Measurements from ENCODE around the gene TIMM17A. TPM values are rescaled to one million over a fixed set of nuclear protein-coding genes. Genes with fewer than 3 reads are reported as not detected.
A peak's percentile ranks its signal among the peaks of the same experiment; 100 is the strongest.

Gene TIMM17A
- polyA plus RNA-seq, 1 experiment = 104 TPM

DNA sequence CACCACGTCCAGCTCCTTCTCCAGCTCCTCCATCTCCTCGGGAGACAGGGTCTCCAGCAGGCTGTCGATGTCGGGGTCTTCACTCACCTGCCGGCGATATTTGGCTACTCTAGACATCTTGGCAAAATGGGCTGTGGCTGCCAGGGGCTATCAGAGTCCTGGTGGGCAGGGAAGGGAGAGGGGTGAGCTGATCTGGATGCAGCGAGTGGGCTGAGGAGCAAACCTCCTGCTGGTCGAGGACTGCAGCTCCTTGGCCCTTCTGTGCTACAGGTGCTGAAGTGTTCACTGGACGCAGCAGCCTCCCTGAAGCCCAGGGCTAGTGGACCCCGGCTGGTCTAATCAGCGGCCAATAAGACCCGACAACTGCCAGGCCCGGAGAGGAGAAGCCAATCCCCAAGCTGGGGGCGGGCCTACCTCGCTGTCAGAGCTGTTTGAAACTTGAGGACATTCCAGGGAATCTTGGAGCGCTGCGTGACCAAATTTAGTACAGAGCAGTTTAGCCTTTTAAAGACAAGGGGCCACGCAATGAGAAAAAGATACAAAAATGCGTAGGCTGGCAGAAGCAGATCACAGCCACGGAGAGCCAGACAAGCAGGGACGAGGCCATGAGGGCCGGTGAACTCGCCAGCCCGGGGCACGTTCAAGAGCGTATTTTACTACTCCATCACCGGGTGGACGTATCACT lies 8.9 kb upstream of the TIMM17A start, which contains the start of gene LMOD1:
TSS of gene LMOD1 (minus strand) at position 325 of the 685 bp plus-strand sequence. CDS start at position 117, 208 bp downstream.
- ChIA-PET POLR2A (interaction anchor here (0.5 to 2.6 kb wide), 21 partner anchors 8 to 69 kb away, joined by 3 to 24 read pairs (median 4); partner anchors contain the start of genes SHISA4 and TIMM17A), CTCF (interaction anchor here (0.8 to 7.0 kb wide), 10 partner anchors 12 to 60 kb away, joined by 3 to 90 read pairs (median 4); no protein-coding TSS in a partner anchor)
- DNase-seq (ENCODE audit: low read depth, low spot score) = peak; percentile 95
- H3K27me3 ChIP-seq (ENCODE audit: control insufficient read depth, insufficient read depth, low read length) = no peaks in the 10 kb centered on the region
- H3K4me3 ChIP-seq (ENCODE audit: low read depth, low read length) = peak within 1 kb of the TSS; percentile 98
- TF ChIP-seq, protein P1, sequence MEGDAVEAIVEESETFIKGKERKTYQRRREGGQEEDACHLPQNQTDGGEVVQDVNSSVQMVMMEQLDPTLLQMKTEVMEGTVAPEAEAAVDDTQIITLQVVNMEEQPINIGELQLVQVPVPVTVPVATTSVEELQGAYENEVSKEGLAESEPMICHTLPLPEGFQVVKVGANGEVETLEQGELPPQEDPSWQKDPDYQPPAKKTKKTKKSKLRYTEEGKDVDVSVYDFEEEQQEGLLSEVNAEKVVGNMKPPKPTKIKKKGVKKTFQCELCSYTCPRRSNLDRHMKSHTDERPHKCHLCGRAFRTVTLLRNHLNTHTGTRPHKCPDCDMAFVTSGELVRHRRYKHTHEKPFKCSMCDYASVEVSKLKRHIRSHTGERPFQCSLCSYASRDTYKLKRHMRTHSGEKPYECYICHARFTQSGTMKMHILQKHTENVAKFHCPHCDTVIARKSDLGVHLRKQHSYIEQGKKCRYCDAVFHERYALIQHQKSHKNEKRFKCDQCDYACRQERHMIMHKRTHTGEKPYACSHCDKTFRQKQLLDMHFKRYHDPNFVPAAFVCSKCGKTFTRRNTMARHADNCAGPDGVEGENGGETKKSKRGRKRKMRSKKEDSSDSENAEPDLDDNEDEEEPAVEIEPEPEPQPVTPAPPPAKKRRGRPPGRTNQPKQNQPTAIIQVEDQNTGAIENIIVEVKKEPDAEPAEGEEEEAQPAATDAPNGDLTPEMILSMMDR (IDR thresholded peaks at IDR 0.05; ENCODE audit: low read depth, low read length) = peak; percentile 26; the same call in 1 of the 2 replicates
- H3K9me3 ChIP-seq (ENCODE audit: control insufficient read depth, insufficient read depth, low read length) = no peaks in the 10 kb centered on the region
- peak within 1 kb of the TSS; percentile 99 for H3K27ac ChIP-seq (ENCODE audit: low read depth, low read length)

DNA sequence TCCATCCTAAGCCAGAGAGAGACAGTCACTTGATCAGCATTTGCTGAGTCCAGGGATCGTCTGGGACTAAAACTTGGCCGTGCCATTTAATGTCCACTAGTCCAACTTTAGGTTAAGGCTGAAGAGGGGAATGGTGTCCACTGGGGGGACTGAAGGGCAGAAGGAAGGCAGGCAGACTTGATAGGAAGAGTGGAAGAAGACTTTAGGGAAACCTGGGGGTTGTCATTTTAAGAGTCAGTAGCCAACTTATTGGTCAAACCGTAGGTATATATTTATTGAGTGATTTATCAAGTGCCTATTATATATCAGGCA lies 7.7 kb upstream of the TIMM17A start:
- CTCF ChIA-PET = no interaction called here
- Histone ChIP-seq H3K27ac (ENCODE audit: low read depth, low read length) (peak overlapping the region; percentile 99), H3K4me3 (ENCODE audit: low read depth, low read length) (no peak overlapping the region), H3K9me3 (ENCODE audit: control insufficient read depth, insufficient read depth, low read length) (no peaks in the 10 kb centered on the region), H3K27me3 (ENCODE audit: control insufficient read depth, insufficient read depth, low read length) (no peaks in the 10 kb centered on the region)
- no peak for DNase-seq (ENCODE audit: low read depth, low spot score)
- POLR2A ChIA-PET = no interaction called here
- TF ChIP-seq, protein P1 (IDR thresholded peaks at IDR 0.05; ENCODE audit: low read depth, low read length) = peak; percentile 9; the same call in 1 of the 2 replicates

DNA sequence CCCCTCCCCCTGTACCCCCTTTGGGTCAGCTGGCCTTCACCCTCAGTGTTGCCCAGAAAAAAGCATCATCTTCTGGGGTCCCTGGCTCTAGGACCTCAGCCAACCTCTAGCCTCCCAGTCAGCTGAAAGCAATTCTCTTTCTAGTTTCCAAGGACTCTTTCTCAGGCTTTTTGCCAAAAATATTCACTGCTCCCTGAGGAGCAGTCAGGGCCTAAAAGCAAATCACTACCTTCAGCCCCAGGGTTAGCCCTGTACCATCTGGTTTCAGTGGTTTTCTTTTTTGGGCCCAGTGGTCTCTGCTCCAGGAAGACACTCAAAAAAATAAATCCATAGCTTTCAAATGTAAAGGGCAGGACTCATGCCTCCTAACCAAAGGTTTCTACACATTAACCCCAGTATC lies 5.8 kb upstream of the TIMM17A start:
- DNase-seq (ENCODE audit: low read depth, low spot score) = no peak
- POLR2A ChIA-PET = interaction anchor here (0.6 kb wide), 1 partner anchor 58 kb away, joined by 3 read pairs; no protein-coding TSS in a partner anchor
- H3K4me3 ChIP-seq (ENCODE audit: low read depth, low read length) = no peak overlapping the region

DNA sequence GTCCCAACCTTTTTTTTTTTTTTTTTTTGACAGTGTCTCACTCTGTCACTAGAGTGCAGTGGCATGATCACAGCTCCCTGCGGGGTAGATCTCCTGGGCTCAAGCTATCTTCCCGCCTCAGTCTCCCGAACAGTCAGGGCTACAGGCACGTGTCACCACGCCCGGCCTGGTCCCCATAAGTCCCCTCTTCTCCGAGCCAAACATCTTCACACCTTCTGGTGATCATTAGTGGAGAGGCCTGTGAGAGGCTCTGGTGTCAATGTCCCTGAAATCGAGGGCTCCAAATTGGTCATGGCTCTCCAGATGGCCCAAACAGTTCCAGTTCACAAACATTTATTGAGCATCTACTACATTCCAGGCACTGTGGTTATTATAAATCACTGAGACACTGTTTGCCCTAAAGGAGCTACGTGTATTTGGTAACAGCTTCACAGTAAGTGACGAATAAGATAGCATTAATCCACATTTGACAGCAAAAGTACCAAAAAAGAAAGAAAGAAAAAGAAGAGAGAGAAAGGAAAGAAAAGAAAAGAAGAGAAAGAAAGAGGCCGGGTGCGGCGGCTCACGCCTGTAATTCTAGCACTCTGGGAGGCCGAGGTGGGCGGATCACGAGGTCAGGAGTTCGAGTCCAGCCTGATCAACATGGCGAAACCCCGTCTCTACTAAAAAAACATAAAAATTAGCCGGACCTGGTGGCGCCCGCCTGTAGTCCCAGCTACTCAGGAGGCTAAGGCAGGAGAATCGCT lies 867 bp upstream of the TIMM17A start:
- TF ChIP-seq, protein P1 (IDR thresholded peaks at IDR 0.05; ENCODE audit: low read depth, low read length) = no peak
- Histone ChIP-seq H3K27ac (ENCODE audit: low read depth, low read length) (peak overlapping the region; percentile 80), H3K27me3 (ENCODE audit: control insufficient read depth, insufficient read depth, low read length) (no peaks in the 10 kb centered on the region), H3K9me3 (ENCODE audit: control insufficient read depth, insufficient read depth, low read length) (no peaks in the 10 kb centered on the region; the same call in 1 of the 2 replicates), H3K4me3 (ENCODE audit: low read depth, low read length) (peak overlapping the region; percentile 98)
- ChIA-PET POLR2A (interaction anchor here (0.6 to 2.5 kb wide), 10 partner anchors 8 to 441 kb away, joined by 3 to 14 read pairs (median 4); partner anchors contain the start of gene LMOD1), CTCF (interaction anchor here (0.7 to 2.4 kb wide), 4 partner anchors 9 to 76 kb away, joined by 3 to 19 read pairs (median 4); no protein-coding TSS in a partner anchor)
- DNase-seq (ENCODE audit: low read depth, low spot score) = no peak

More for the DNA sequence above, 5.8 kb upstream of the TIMM17A start:
- CTCF ChIA-PET = interaction anchor here (1.3 to 3.4 kb wide), 2 partner anchors 23 to 54 kb away, joined by 4 to 22 read pairs; no protein-coding TSS in a partner anchor
- TF ChIP-seq, protein P1 (IDR thresholded peaks at IDR 0.05; ENCODE audit: low read depth, low read length) = no peak
- Histone ChIP-seq H3K9me3 (ENCODE audit: control insufficient read depth, insufficient read depth, low read length) (no peaks in the 10 kb centered on the region), H3K27ac (ENCODE audit: low read depth, low read length) (no peak overlapping the region), H3K27me3 (ENCODE audit: control insufficient read depth, insufficient read depth, low read length) (no peaks in the 10 kb centered on the region)
